GM12878 (cell line): Measurements from ENCODE around the gene ATRN. TPM values are rescaled to one million over a fixed set of nuclear protein-coding genes. Genes with fewer than 3 reads are reported as not detected.

Experiments
- ATAC-seq: fragments of 200-7000 bp; cut with Tn5 transposase; 3 replicates; pipeline ENCODE4 v1.9.1; 2020; ENCODE audit warnings: mild to moderate bottlenecking, moderate library complexity
- BruUV-seq: library from RNA; stranded (reverse); fragments of 400-500 nt; replicated peaks from 2 replicates; lab custom pipeline; 2021; lab: Mats Ljungman, UMichigan
- CTCF ChIA-PET: fragments of 300-600 bp; sonication (Branson Sonifier 250); formaldehyde crosslinking; extraction: SDS; loops from one replicate; lab custom pipeline; 2021; ENCODE audit warnings: inconsistent platforms; lab: Yijun Ruan, JAX
- POLR2A ChIA-PET: fragments of 350-600 bp; formaldehyde crosslinking; extraction: SDS; loops from one replicate; lab custom pipeline; 2021; ENCODE audit warnings: inconsistent platforms; lab: Charles Lee
- RAD21 ChIA-PET: fragments of 300-600 bp; sonication (Branson Sonifier 250); formaldehyde crosslinking; loops from one replicate; lab custom pipeline; 2023; ENCODE audit warnings: antibody characterized with exemption; ENCODE audit not compliant: unreplicated experiment; lab: Charles Lee
- SMC1A ChIA-PET: fragments of 300-600 bp; sonication (Branson Sonifier 250); formaldehyde crosslinking; loops from one replicate; lab custom pipeline; 2023; ENCODE audit not compliant: unreplicated experiment, uncharacterized antibody; lab: Charles Lee
- DNase-seq: peaks from one replicate; pipeline ENCODE4 v3.0.0-alpha.2; 2011; ENCODE audit warnings: low read depth, low spot score
- FAIRE-seq: peaks from 3 replicates; lab custom pipeline; 2011; peaks lifted over from hg19 to GRCh38; lab: Jason Lieb, UNC
- H2AFZ ChIP-seq: 2 replicates; pipeline ENCODE4 v1.6.0; 2011; ENCODE audit warnings: low read depth, low read length, control low read depth; ENCODE audit not compliant: control insufficient read depth
- H3K27ac ChIP-seq: 2 replicates; pipeline ENCODE4 v1.5.1; 2011; ENCODE audit warnings: control low read depth; ENCODE audit not compliant: control insufficient read depth, insufficient read depth
- H3K27me3 ChIP-seq, 2 experiments: replicated peaks in 1 of 2; 2 replicates each; pipeline versions ENCODE4 v1.6.0 to v1.6.1; 2011; ENCODE audit warnings: low read length in 1 of 2; ENCODE audit not compliant: control insufficient read depth in 2 of 2, insufficient read depth in 2 of 2
- H3K36me3 ChIP-seq, 2 experiments: 2 replicates each; pipeline ENCODE4 v1.5.1; 2011; ENCODE audit warnings: low read length in 1 of 2; ENCODE audit not compliant: control insufficient read depth in 2 of 2, insufficient read depth in 2 of 2
- H3K4me1 ChIP-seq: 2 replicates; pipeline ENCODE4 v1.6.1; 2011; ENCODE audit warnings: mild to moderate bottlenecking, low read length, moderate library complexity, mixed read lengths; ENCODE audit not compliant: control insufficient read depth, insufficient read depth
- H3K4me2 ChIP-seq: 2 replicates; pipeline ENCODE4 v1.6.0; 2011; ENCODE audit warnings: control low read depth; ENCODE audit not compliant: control insufficient read depth, insufficient read depth
- H3K4me3 ChIP-seq: fragments of 200-600 bp; sonication (generic); 2 replicates; pipeline ENCODE4 v1.5.1; 2016
- H3K79me2 ChIP-seq: 2 replicates; pipeline ENCODE4 v1.6.0; 2011; ENCODE audit warnings: low read length; ENCODE audit not compliant: control insufficient read depth, insufficient read depth
- H3K9ac ChIP-seq: 2 replicates; pipeline ENCODE4 v1.8.0; 2011; ENCODE audit warnings: low read length, control low read depth, mixed read lengths; ENCODE audit not compliant: control insufficient read depth, insufficient read depth
- H3K9me3 ChIP-seq: replicated peaks from 3 replicates; pipeline ENCODE4 v1.5.1; 2011; ENCODE audit warnings: mild to moderate bottlenecking, low read length; ENCODE audit not compliant: control insufficient read depth, insufficient read depth
- H4K20me1 ChIP-seq: 2 replicates; pipeline ENCODE4 v1.6.0; 2011; ENCODE audit not compliant: control insufficient read depth, insufficient read depth
- CEBPB ChIP-seq, 2 experiments: fragments of 150-350 bp in 1 of 2; IDR thresholded peaks; 2 replicates each; pipeline ENCODE4 v1.6.1; 2012 to 2014; ENCODE audit warnings: low read depth in 2 of 2, low read length in 2 of 2, borderline replicate concordance in 1 of 2, inconsistent platforms in 1 of 2
- FOXK2 ChIP-seq: fragments of 450-650 bp; IDR thresholded peaks from 2 replicates; pipeline ENCODE4 v1.6.1; 2017; ENCODE audit warnings: mild to moderate bottlenecking, moderate library complexity
- SPI1 ChIP-seq: IDR thresholded peaks from 2 replicates; pipeline ENCODE4 v1.6.1; 2011; ENCODE audit warnings: low read depth, mild to moderate bottlenecking, low read length, moderate library complexity, borderline replicate concordance; ENCODE audit not compliant: insufficient read depth
- WGBS: methylation state at CpG from one replicate; pipeline ENCODE4 v1.1.6; 2016; ENCODE audit warnings: low lambda C conversion rate; ENCODE audit not compliant: insufficient replicate concordance, insufficient coverage; ENCODE audit errors: missing lambda C conversion rate; 5-methylcytosine and 5-hydroxymethylcytosine counted together
- in situ Hi-C: fragments of 300-500 bp; cut with MboI; formaldehyde crosslinking; loops from 9 replicates; pipeline ENCODE4 v1.14.3; 2018; ENCODE audit warnings: mixed read lengths
- intact Hi-C: fragments of 100-400 bp; cut with micrococcal nuclease; formaldehyde crosslinking; loops from one replicate; pipeline ENCODE4 v1.14.2; 2022; ENCODE audit not compliant: unreplicated experiment
- polyA plus RNA-seq, 11 experiments: library from polyadenylated mRNA; depleted of rRNA in 4 of 11; unstranded in 6 of 11; stranded (reverse) in 5 of 11; fragments of >200 nt; fragmentation: Nextera tagmentation in 4 of 11; fragmentation: Illumina TruSeq in 1 of 11; extraction: Ambion mirVana in 4 of 11; extraction: Trizol in 1 of 11; gene quantifications; 1 replicate in 1 of 11; 2 replicates in 10 of 11; pipeline versions ENCODE4 v1.2.1 to v1.2.3, GENCODE V29; 2011 to 2016; ENCODE audit warnings: inconsistent platforms in 2 of 11, missing spikeins in 2 of 11, low read depth in 1 of 11
- total RNA-seq, 4 experiments: library from RNA; depleted of rRNA in 3 of 4; stranded (reverse); fragments of >200 nt in 3 of 4; fragmentation: Illumina TruSeq in 1 of 4; extraction: Trizol in 1 of 4; gene quantifications; 2 replicates each; pipeline versions ENCODE4 v1.2.1 to v1.2.3, GENCODE V29; 2013 to 2021
- TF ChIP-seq, protein P1 (sequence below): IDR thresholded peaks from 2 replicates; pipeline ENCODE4 v1.6.1; 2011; ENCODE audit warnings: borderline replicate concordance, low read depth, mild to moderate bottlenecking, moderate library complexity, mixed read lengths, low read length; ENCODE audit not compliant: insufficient read depth; ENCODE audit errors: extremely low read length
- TF ChIP-seq, protein P2 (sequence below): fragments of 450-650 bp; IDR thresholded peaks from 2 replicates; pipeline ENCODE4 v1.6.1; 2018; ENCODE audit warnings: borderline replicate concordance, mild to moderate bottlenecking; ENCODE audit not compliant: partially characterized antibody

The ATRN gene
- total and polyA plus RNA-seq, 10 of the 15 experiments (the other 5 are each of a cell fraction or from before 2014, with no cell fraction given): 0.71 to 11.6 (median 6.9) TPM

DNA sequence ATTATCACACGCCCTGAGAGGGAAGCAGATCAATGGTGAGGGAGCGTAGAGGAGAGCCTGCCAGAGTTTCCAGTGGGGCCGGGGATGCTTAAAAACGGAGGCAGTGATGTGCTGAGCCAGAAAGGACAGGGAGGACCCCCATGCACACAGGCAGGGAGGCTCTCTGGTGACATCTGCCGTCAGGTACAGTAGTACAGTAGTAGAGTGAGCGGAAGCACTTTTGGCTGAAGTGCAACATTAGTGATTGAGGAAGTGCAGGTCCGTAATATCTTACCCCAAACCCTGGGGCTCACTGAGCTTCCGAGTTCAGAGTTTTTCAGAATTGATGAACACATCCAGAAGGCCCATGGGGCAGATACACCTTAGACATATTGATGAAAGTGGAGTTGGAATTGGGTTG, 150.3 kb downstream of the ATRN start:
- no peak overlapping the region for H3K4me2 ChIP-seq
- CTCF ChIA-PET: interaction anchor here (0.6 kb wide), 1 partner anchor 222 kb away, joined by 3 read pairs; no protein-coding TSS in a partner anchor
- POLR2A ChIA-PET: no interaction called here
- H3K27me3 ChIP-seq: no peaks in the 10 kb centered on the region
- 81% methylated on average over 8 of the region's 8 CpGs for WGBS
- H3K4me1 ChIP-seq: no peaks in the 10 kb centered on the region
- no peak overlapping the region for H2AFZ ChIP-seq
- no peak for ATAC-seq
- H3K79me2 ChIP-seq: no peaks in the 10 kb centered on the region
- no peak for FAIRE-seq
- no peaks in the 10 kb centered on the region for H3K36me3 ChIP-seq
- in situ Hi-C loops (no loop called here), intact Hi-C loops (no loop called here)
- SMC1A ChIA-PET: no interaction called here
- H3K4me3 ChIP-seq: no peak overlapping the region
- no peak overlapping the region for H3K9ac ChIP-seq
- no peaks in the 10 kb centered on the region for H3K9me3 ChIP-seq
- no peak for DNase-seq
- H3K27ac ChIP-seq: no peak overlapping the region
- BruUV-seq: no TSS peak
- TF ChIP-seq, protein P1, sequence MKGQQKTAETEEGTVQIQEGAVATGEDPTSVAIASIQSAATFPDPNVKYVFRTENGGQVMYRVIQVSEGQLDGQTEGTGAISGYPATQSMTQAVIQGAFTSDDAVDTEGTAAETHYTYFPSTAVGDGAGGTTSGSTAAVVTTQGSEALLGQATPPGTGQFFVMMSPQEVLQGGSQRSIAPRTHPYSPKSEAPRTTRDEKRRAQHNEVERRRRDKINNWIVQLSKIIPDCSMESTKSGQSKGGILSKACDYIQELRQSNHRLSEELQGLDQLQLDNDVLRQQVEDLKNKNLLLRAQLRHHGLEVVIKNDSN: no peak
- TF ChIP-seq CEBPB (IDR thresholded peaks at IDR 0.05; ENCODE audit: borderline replicate concordance in 1 of 2, low read depth in 2 of 2, low read length in 2 of 2) (no peak), FOXK2 (no peak), SPI1 (no peak)
- TF ChIP-seq, protein P2, sequence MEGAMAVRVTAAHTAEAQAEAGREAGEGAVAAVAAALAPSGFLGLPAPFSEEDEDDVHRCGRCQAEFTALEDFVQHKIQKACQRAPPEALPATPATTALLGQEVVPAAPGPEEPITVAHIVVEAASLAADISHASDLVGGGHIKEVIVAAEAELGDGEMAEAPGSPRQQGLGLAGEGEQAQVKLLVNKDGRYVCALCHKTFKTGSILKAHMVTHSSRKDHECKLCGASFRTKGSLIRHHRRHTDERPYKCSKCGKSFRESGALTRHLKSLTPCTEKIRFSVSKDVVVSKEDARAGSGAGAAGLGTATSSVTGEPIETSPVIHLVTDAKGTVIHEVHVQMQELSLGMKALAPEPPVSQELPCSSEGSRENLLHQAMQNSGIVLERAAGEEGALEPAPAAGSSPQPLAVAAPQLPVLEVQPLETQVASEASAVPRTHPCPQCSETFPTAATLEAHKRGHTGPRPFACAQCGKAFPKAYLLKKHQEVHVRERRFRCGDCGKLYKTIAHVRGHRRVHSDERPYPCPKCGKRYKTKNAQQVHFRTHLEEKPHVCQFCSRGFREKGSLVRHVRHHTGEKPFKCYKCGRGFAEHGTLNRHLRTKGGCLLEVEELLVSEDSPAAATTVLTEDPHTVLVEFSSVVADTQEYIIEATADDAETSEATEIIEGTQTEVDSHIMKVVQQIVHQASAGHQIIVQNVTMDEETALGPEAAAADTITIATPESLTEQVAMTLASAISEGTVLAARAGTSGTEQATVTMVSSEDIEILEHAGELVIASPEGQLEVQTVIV: no peak
- H4K20me1 ChIP-seq: no peaks in the 10 kb centered on the region
- RAD21 ChIA-PET: no interaction called here
